Measurements from ENCODE around the gene PPFIBP2.

GRCh38 chr11:7584910-7585309 lies 71.1 kb downstream of the PPFIBP2 start:
- no peak for TF ChIP-seq CTCF (IDR thresholded peaks at IDR 0.05)
- no peak for TF ChIP-seq SIN3A (IDR thresholded peaks at IDR 0.05; ENCODE audit: borderline replicate concordance, insufficient read depth, low read depth, low read length)
